ENCODE data around the gene STAT5B. TPM values are rescaled to one million over a fixed set of nuclear protein-coding genes. Genes with fewer than 3 reads are reported as not detected.
"Not testable (repeated sequence)": the region's sequence is repeated elsewhere in the genome, so short reads cannot be mapped to it uniquely, and the experiment has no call there.

The STAT5B gene
- total RNA-seq, 1 experiment from 2014 or later, result 42.9 TPM

GRCh38 chr17:42240201-42240600, 36.0 kb downstream of the STAT5B start:
- H2BK120ac ChIP-seq (ENCODE audit: low read depth, low read length, poor library complexity, severe bottlenecking), result no peak overlapping the region
- Mint-ChIP-seq H3K27ac (no peak overlapping the region), H3K27me3 (ENCODE audit: low read depth) (no peaks in the 10 kb centered on the region), H3K4me1 (peaks cover 10 to 20% of the 10 kb centered on the region in 2 experiments), H3K4me3 (no peak overlapping the region), H3K9me3 (no peaks in the 10 kb centered on the region), H3K36me3 (ENCODE audit: insufficient read depth in 1 of 3, low read depth in 3 of 3) (no peaks in the 10 kb centered on the region)
- H3K4me2 ChIP-seq (ENCODE audit: insufficient read depth, insufficient read length, low read length), result no peak overlapping the region
- H4K20me1 ChIP-seq (ENCODE audit: control insufficient read depth, insufficient read depth, insufficient read length), result no peaks in the 10 kb centered on the region
- H3K4me1 ChIP-seq (ENCODE audit: insufficient read depth, low read length), result no peaks in the 10 kb centered on the region
- no peak overlapping the region for H3K18ac ChIP-seq (ENCODE audit: insufficient read length, low read depth, low read length)
- H2AK5ac ChIP-seq (ENCODE audit: insufficient read length, low read length), result no peak overlapping the region
- H2BK5ac ChIP-seq (ENCODE audit: insufficient read length, low read length), result no peak overlapping the region
- no peaks in the 10 kb centered on the region for H3K9me3 ChIP-seq (ENCODE audit: control insufficient read depth, low read depth, low read length)
- no peak overlapping the region for H3K9ac ChIP-seq (ENCODE audit: extremely low read depth, insufficient read length, low read length)
- H3K14ac ChIP-seq (ENCODE audit: insufficient read depth, low read length), result no peak overlapping the region
- no CpG with 5 or more reads among the region's 5 CpGs for WGBS (ENCODE audit: extremely low coverage, insufficient read length, low lambda C conversion rate)
- H2BK15ac ChIP-seq (ENCODE audit: low read depth, low read length), result no peak overlapping the region
- H4K8ac ChIP-seq (replicated peaks; ENCODE audit: insufficient read length, low read depth, low read length), result no peak overlapping the region
- H3K4ac ChIP-seq (ENCODE audit: low read depth, low read length), result no peak overlapping the region
- no peaks in the 10 kb centered on the region for H3K79me1 ChIP-seq (ENCODE audit: insufficient read depth, low read depth, low read length, poor library complexity, severe bottlenecking)
- TF ChIP-seq CTCF (conservative IDR thresholded peaks at IDR 0.05), result no peak
- H2AFZ ChIP-seq (ENCODE audit: low read length), result no peak overlapping the region
- H3K27me3 ChIP-seq (ENCODE audit: insufficient read depth, low read length), result no peaks in the 10 kb centered on the region
- H2BK20ac ChIP-seq (ENCODE audit: low read depth, low read length, poor library complexity, severe bottlenecking), result no peak overlapping the region
- no peak overlapping the region for H3T11ph ChIP-seq (ENCODE audit: low read length)
- no peaks in the 10 kb centered on the region for H3K23me2 ChIP-seq (ENCODE audit: insufficient read length, low read depth, low read length, poor library complexity, severe bottlenecking)
- no peak overlapping the region for H3K56ac ChIP-seq (ENCODE audit: insufficient read length, low read depth, low read length)
- H4K91ac ChIP-seq (ENCODE audit: insufficient read length, low read depth, low read length), result no peak overlapping the region
- no peaks in the 10 kb centered on the region for H3K79me2 ChIP-seq (ENCODE audit: insufficient read depth, low read length)
- no peak for DNase-seq
- no peak overlapping the region for H2BK12ac ChIP-seq (ENCODE audit: insufficient read length, low read depth, low read length)
- no peak overlapping the region for H4K5ac ChIP-seq (ENCODE audit: insufficient read length, low read depth, low read length)
- H3K27ac ChIP-seq (ENCODE audit: insufficient read length, low read depth, low read length), result no peak overlapping the region
- no peak overlapping the region for H3K23ac ChIP-seq (ENCODE audit: insufficient read length, low read depth, low read length)

GRCh38 chr17:42239576-42239975, 36.6 kb downstream of the STAT5B start:
- not testable (repeated sequence) for H3K36me3 Mint-ChIP-seq (ENCODE audit: insufficient read depth in 1 of 3, low read depth in 3 of 3); H3K79me2 ChIP-seq (ENCODE audit: insufficient read depth, low read length)

More at GRCh38 chr17:42239576-42239975, 36.6 kb downstream of the STAT5B start:
- WGBS (ENCODE audit: extremely low coverage, insufficient read length, low lambda C conversion rate), result no CpG with 5 or more reads among the region's 7 CpGs
- not testable (repeated sequence) for H3K18ac ChIP-seq (ENCODE audit: insufficient read length, low read depth, low read length); H2BK15ac ChIP-seq (ENCODE audit: low read depth, low read length); H3K27ac ChIP-seq (ENCODE audit: insufficient read length, low read depth, low read length); H3K23me2 ChIP-seq (ENCODE audit: insufficient read length, low read depth, low read length, poor library complexity, severe bottlenecking); H4K5ac ChIP-seq (ENCODE audit: insufficient read length, low read depth, low read length); H2BK12ac ChIP-seq (ENCODE audit: insufficient read length, low read depth, low read length); H4K8ac ChIP-seq (replicated peaks; ENCODE audit: insufficient read length, low read depth, low read length); H3K9me3 ChIP-seq (ENCODE audit: control insufficient read depth, low read depth, low read length); H3K79me1 ChIP-seq (ENCODE audit: insufficient read depth, low read depth, low read length, poor library complexity, severe bottlenecking); H3K4me1 ChIP-seq (ENCODE audit: insufficient read depth, low read length); H3K4me2 ChIP-seq (ENCODE audit: insufficient read depth, insufficient read length, low read length); H2AFZ ChIP-seq (ENCODE audit: low read length); H4K91ac ChIP-seq (ENCODE audit: insufficient read length, low read depth, low read length); H3K9ac ChIP-seq (ENCODE audit: extremely low read depth, insufficient read length, low read length); H3K27me3 Mint-ChIP-seq (ENCODE audit: low read depth); DNase-seq; H2AK5ac ChIP-seq (ENCODE audit: insufficient read length, low read length); H2BK5ac ChIP-seq (ENCODE audit: insufficient read length, low read length); H3K4ac ChIP-seq (ENCODE audit: low read depth, low read length); H3K23ac ChIP-seq (ENCODE audit: insufficient read length, low read depth, low read length); H3T11ph ChIP-seq (ENCODE audit: low read length); H3K27me3 ChIP-seq (ENCODE audit: insufficient read depth, low read length); H2BK120ac ChIP-seq (ENCODE audit: low read depth, low read length, poor library complexity, severe bottlenecking); H2BK20ac ChIP-seq (ENCODE audit: low read depth, low read length, poor library complexity, severe bottlenecking); H4K20me1 ChIP-seq (ENCODE audit: control insufficient read depth, insufficient read depth, insufficient read length); H3K27ac Mint-ChIP-seq; H3K56ac ChIP-seq (ENCODE audit: insufficient read length, low read depth, low read length); H3K4me3 Mint-ChIP-seq; H3K14ac ChIP-seq (ENCODE audit: insufficient read depth, low read length); H3K9me3 Mint-ChIP-seq
- H3K4me1 Mint-ChIP-seq, result peaks cover 10 to 20% of the 10 kb centered on the region in 2 experiments

Measured in H9 (cell line).